Measurements from ENCODE around the gene SPRED2.

The SPRED2 gene

DNA sequence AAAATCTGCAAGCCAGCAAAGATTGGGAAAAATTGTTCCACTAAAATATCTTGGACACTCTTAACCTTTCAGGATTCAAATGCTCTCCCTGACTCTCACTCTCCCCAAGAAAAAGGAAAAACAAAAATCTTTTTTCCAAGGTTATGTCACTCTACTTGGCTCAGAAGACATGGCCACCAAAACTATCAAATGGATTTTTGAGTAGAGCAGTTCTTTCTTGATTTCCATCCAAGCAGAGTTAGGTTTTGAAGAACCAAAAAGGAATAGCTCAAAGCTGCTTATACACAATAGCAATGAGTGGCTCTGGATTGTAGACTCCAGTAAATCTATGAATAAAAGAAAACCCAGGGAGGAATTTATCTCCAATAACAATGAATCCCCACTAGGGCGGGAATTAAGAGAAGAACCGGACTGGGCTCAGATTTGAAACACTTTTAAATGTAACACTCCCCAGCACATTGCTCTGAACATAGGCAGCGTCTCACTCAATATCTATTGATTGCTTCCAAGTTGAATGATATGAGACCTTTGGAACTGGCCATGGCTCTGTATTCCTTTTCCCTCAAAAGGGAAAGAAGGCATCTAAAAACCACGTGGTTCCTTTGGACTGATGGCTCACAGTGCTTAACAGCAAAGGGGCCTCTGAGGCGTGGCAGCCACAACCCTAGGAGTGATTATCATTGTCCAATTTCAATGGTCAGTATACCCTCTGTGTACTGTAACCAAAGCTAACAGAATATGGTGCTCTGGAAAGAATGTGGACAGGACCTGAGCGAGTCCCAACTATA lies 68.3 kb downstream of the SPRED2 start:
- no peak overlapping the region for H3K4me3 ChIP-seq (replicated peaks; ENCODE audit: low read depth, low read length)
- DNase-seq (ENCODE audit: low read depth): no peak
- TF ChIP-seq, protein P1, sequence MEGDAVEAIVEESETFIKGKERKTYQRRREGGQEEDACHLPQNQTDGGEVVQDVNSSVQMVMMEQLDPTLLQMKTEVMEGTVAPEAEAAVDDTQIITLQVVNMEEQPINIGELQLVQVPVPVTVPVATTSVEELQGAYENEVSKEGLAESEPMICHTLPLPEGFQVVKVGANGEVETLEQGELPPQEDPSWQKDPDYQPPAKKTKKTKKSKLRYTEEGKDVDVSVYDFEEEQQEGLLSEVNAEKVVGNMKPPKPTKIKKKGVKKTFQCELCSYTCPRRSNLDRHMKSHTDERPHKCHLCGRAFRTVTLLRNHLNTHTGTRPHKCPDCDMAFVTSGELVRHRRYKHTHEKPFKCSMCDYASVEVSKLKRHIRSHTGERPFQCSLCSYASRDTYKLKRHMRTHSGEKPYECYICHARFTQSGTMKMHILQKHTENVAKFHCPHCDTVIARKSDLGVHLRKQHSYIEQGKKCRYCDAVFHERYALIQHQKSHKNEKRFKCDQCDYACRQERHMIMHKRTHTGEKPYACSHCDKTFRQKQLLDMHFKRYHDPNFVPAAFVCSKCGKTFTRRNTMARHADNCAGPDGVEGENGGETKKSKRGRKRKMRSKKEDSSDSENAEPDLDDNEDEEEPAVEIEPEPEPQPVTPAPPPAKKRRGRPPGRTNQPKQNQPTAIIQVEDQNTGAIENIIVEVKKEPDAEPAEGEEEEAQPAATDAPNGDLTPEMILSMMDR (IDR thresholded peaks at IDR 0.05; ENCODE audit: low read length, missing control alignments): no peak

DNA sequence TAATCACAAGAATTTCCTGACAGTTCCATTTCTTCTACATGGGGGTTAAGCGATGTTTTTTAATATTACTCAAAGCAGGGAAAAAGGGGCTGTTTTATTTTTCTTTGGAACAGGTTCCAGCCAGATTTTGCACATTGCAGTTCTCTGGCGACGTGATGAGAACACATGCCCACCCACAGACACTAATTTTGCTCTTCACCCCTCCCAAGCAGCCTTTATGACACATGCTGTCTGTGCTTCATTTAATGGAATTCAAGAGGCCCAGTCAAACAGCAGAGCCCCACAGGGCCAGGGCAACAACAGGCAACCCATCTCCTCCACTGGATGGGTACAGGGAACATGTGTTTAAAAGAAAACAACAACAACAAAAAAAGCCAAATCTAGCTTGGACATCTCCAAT lies 70.8 kb downstream of the SPRED2 start:
- TF ChIP-seq, protein P1 (IDR thresholded peaks at IDR 0.05; ENCODE audit: low read length, missing control alignments): no peak
- H3K4me3 ChIP-seq (replicated peaks; ENCODE audit: low read depth, low read length): no peak overlapping the region
- no peak for DNase-seq (ENCODE audit: low read depth)

DNA sequence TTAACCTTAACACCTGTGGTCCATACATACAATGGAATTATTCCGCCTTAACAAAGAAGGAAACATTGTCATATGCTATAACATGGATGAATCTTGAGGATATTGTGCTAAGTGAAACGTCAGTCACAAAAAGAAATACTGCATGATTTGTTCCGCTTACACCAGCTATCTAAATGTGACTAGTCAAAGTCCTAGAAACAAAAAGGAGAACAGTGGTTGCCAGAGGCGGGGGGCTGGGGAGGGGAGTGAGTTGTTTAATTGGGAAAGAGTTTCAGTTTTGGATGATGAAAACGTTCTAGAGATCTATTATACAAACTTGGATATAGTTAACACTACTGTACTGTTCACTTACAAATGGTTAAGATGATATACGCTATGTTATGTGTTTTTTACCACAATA lies 72.0 kb downstream of the SPRED2 start:
- DNase-seq (ENCODE audit: low read depth): no peak
- no peak overlapping the region for H3K4me3 ChIP-seq (replicated peaks; ENCODE audit: low read depth, low read length)
- TF ChIP-seq, protein P1 (IDR thresholded peaks at IDR 0.05; ENCODE audit: low read length, missing control alignments): no peak

DNA sequence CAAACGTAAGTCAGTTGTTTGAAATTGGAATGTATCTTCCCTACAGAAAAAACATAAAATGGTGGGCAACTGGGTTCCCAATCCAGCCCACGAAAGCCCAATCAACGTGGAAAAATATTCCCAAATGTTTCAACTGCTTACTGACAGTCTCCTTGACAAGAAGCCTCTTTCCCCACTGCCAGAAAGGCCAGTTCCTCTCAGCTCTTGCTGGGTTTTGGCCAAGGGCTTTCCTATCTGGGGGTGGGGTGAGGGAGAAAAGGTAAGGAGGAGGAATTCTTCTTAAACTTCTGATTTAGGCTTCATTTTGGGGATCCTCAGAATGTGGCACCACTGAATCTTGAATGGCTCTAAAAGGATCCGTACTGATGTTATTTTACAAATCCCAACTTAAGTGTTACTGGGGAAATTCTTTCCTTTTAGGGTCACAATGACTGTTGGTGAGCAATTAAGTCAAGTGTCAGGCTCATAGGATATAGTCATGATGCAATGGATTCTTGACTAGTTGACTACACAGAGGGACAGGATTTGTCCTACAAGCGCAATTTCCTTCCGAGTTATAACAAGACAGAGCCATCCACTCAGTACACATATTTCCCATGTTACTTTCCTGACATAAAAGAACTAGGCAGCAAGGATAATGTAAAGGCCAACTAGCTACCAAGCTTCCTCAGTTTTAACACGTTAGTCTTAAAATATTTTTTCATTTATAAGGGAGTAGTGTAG lies 73.6 kb downstream of the SPRED2 start:
- TF ChIP-seq, protein P1 (IDR thresholded peaks at IDR 0.05; ENCODE audit: low read length, missing control alignments): no peak
- H3K4me3 ChIP-seq (replicated peaks; ENCODE audit: low read depth, low read length): no peak overlapping the region
- DNase-seq (ENCODE audit: low read depth): no peak

DNA sequence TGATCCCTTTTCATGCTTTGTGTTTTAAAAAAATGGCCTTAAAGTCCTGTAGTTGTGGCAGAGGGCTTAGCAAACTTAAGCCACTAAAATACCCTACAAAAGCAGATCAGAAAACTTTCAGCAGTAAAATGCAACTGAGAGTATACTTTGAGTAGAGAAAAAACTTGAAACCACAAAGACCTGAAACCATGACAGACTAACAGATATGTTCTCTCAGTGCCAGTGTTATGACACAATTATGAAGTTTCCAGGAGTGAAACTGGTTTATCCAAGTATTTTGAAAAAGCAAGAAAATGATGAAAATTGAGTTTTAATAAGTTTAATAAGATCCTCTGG lies 74.5 kb downstream of the SPRED2 start:
- no peak overlapping the region for H3K4me3 ChIP-seq (replicated peaks; ENCODE audit: low read depth, low read length)
- no peak for DNase-seq (ENCODE audit: low read depth)
- TF ChIP-seq, protein P1 (IDR thresholded peaks at IDR 0.05; ENCODE audit: low read length, missing control alignments): no peak

DNA sequence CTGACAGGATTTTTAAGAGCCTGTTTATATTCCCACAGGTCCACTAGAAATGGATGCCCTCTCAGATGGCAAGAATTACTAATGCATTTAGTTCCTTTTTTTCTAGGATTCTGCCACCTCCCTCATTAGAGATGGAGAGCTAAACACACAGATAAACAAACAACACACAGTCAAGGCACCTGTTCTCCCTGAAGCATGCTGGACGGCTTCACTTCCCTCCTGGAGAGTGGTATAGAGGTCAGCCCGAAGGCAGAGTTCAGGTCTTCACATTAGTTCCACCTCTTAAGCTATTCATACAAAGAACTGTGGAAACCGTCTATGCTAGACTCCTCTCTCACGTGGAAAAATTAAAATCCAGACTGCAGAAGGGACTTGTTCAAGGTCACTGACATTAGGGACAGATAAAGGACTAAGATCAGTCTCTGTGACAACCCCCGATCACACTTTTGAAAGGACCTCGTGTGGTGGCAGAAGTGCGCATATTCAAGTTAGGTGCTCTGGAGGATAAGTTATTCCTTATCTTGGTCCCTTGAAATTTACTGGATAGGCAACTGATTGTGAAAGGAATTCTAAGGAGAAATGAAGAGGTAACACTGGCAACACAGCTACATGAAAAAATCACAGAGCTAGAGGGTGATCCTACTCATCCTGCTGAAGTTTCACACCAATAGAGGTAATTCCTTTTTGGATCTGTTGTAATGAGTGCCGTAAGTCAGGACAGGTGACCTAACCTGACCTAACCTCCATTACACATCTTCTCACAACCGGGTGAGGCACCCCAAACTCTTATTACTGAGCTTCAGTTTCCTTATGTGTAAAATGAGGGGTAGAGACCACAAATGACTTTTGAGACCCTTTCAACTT lies 75.1 kb downstream of the SPRED2 start:
- TF ChIP-seq, protein P1 (IDR thresholded peaks at IDR 0.05; ENCODE audit: low read length, missing control alignments): no peak
- H3K4me3 ChIP-seq (replicated peaks; ENCODE audit: low read depth, low read length): no peak overlapping the region
- no peak for DNase-seq (ENCODE audit: low read depth)

Data from fibroblast of pulmonary artery (primary cell).